Measurements from ENCODE around the gene CTIF.

DNA sequence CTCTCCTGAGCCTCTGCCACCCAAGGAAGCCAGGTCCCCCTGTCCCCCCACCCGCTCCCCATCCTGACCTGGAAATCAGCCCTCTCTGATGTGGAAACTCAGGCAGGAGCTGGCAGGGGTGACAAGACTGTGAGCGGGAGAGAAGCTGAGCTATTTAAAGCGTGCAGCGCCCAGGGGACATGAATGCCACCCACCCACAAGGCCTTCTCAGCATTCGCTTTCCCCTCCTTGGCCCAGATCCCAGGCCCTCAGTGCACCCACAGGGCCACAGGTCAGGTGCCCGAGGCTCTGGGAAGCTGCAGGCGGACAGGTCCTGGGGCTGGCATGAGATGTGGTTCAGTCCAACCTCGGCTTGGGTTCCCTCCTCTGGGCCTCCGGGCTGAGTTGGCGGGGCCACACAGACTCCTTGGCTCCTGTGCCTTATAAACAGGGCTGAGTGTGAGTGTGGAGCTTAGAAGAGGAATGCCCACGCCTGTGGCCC, 243.6 kb downstream of the CTIF start:
- no peak for TF ChIP-seq CTCF (conservative IDR thresholded peaks at IDR 0.05 in 1 of 2, IDR thresholded peaks at IDR 0.05 in 1 of 2; ENCODE audit: low read depth in 1 of 2, low read length in 2 of 2)
- no peak for TF ChIP-seq EZH2 (IDR thresholded peaks at IDR 0.05; ENCODE audit: low read length, missing control alignments)
